Measurements from ENCODE around the gene SLC39A8. TPM values are rescaled to one million over a fixed set of nuclear protein-coding genes. Genes with fewer than 3 reads are reported as not detected.

The SLC39A8 gene
- total RNA-seq, 4 donors from 2014 or later, result 15.0 to 24.1 (median 20.2) TPM

GRCh38 chr4:102312417-102312816, 32.9 kb downstream of the SLC39A8 start:
- DNase-seq (ENCODE audit: low spot score in 2 of 2), result no peak
- no peak overlapping the region for H3K27ac ChIP-seq
- no peaks in the 10 kb centered on the region for H3K9me3 ChIP-seq
- 79% methylated on average over 2 of the region's 2 CpGs for WGBS
- H3K36me3 ChIP-seq, result no peaks in the 10 kb centered on the region
- TF ChIP-seq EP300 (IDR thresholded peaks at IDR 0.05), result no peak
- TF ChIP-seq CTCF (IDR thresholded peaks at IDR 0.05), result no peak
- TF ChIP-seq POLR2AphosphoS5 (IDR thresholded peaks at IDR 0.05), result no peak
- TF ChIP-seq POLR2A (IDR thresholded peaks at IDR 0.05), result no peak
- H3K27me3 ChIP-seq, result no peaks in the 10 kb centered on the region
- H3K4me1 ChIP-seq, result no peaks in the 10 kb centered on the region
- H3K4me3 ChIP-seq, result no peak overlapping the region

- DNase-seq (ENCODE audit: low spot score in 2 of 2), result no peak
- no peaks in the 10 kb centered on the region for H3K36me3 ChIP-seq
- no peak overlapping the region for H3K4me3 ChIP-seq
- no peak overlapping the region for H3K27ac ChIP-seq
- H3K4me1 ChIP-seq, result peaks cover 2% of the 10 kb centered on the region
- H3K27me3 ChIP-seq, result no peaks in the 10 kb centered on the region
- WGBS, result 84% methylated on average over 2 of the region's 2 CpGs
- H3K9me3 ChIP-seq, result no peaks in the 10 kb centered on the region
- TF ChIP-seq EP300 (IDR thresholded peaks at IDR 0.05), result no peak
- TF ChIP-seq CTCF (IDR thresholded peaks at IDR 0.05), result no peak
- TF ChIP-seq POLR2A (IDR thresholded peaks at IDR 0.05), result no peak
- no peak for TF ChIP-seq POLR2AphosphoS5 (IDR thresholded peaks at IDR 0.05)
Measured at GRCh38 chr4:102311912-102312311, 33.4 kb downstream of the SLC39A8 start.

GRCh38 chr4:102311407-102311806, 33.9 kb downstream of the SLC39A8 start:
- H3K27ac ChIP-seq, result no peak overlapping the region
- peaks cover 3% of the 10 kb centered on the region for H3K4me1 ChIP-seq
- DNase-seq (ENCODE audit: low spot score in 2 of 2), result no peak
- H3K36me3 ChIP-seq, result no peaks in the 10 kb centered on the region
- no peak for TF ChIP-seq EP300 (IDR thresholded peaks at IDR 0.05)
- TF ChIP-seq POLR2A (IDR thresholded peaks at IDR 0.05), result no peak
- no peak for TF ChIP-seq CTCF (IDR thresholded peaks at IDR 0.05)
- no peak for TF ChIP-seq POLR2AphosphoS5 (IDR thresholded peaks at IDR 0.05)
- no peak overlapping the region for H3K4me3 ChIP-seq
- no peaks in the 10 kb centered on the region for H3K9me3 ChIP-seq
- no peaks in the 10 kb centered on the region for H3K27me3 ChIP-seq
- WGBS, result 86% methylated on average over 1 of the region's 1 CpG

- Histone ChIP-seq H3K4me3 (no peak overlapping the region), H3K27me3 (no peaks in the 10 kb centered on the region), H3K36me3 (no peaks in the 10 kb centered on the region), H3K27ac (no peak overlapping the region), H3K4me1 (peaks cover 3% of the 10 kb centered on the region), H3K9me3 (no peaks in the 10 kb centered on the region)
- no peak for TF ChIP-seq EP300 (IDR thresholded peaks at IDR 0.05)
- TF ChIP-seq POLR2A (IDR thresholded peaks at IDR 0.05), result no peak
- TF ChIP-seq POLR2AphosphoS5 (IDR thresholded peaks at IDR 0.05), result no peak
- TF ChIP-seq CTCF (IDR thresholded peaks at IDR 0.05), result no peak
- 50% methylated on average over 1 of the region's 1 CpG for WGBS
- DNase-seq (ENCODE audit: low spot score in 2 of 2), result no peak
Measured at GRCh38 chr4:102308032-102308799, 37.1 kb downstream of the SLC39A8 start.

GRCh38 chr4:102305666-102306065, 39.6 kb downstream of the SLC39A8 start:
- no peak for TF ChIP-seq POLR2AphosphoS5 (IDR thresholded peaks at IDR 0.05)
- TF ChIP-seq POLR2A (IDR thresholded peaks at IDR 0.05), result no peak
- TF ChIP-seq EP300 (IDR thresholded peaks at IDR 0.05), result no peak
- no peak for TF ChIP-seq CTCF (IDR thresholded peaks at IDR 0.05)
- no peak for DNase-seq (ENCODE audit: low spot score in 2 of 2)
- H3K27ac ChIP-seq, result no peak overlapping the region
- no peaks in the 10 kb centered on the region for H3K27me3 ChIP-seq
- no peaks in the 10 kb centered on the region for H3K9me3 ChIP-seq
- H3K36me3 ChIP-seq, result no peaks in the 10 kb centered on the region
- no peak overlapping the region for H3K4me3 ChIP-seq
- H3K4me1 ChIP-seq, result peaks cover 3% of the 10 kb centered on the region
- WGBS, result 93% methylated on average over 1 of the region's 1 CpG

All from suprapubic skin (tissue), 4 donors.